GM12872 (cell line): ENCODE results near the gene TNS3.

Experiments
- CTCF ChIP-seq: IDR thresholded peaks from 3 replicates; pipeline ENCODE4 v1.5.1; 2011; ENCODE audit warnings: low read depth, mild to moderate bottlenecking, low read length, moderate library complexity; ENCODE audit not compliant: insufficient read depth

TNS3 gene

GRCh38 chr7:47481541-47482012 lies 100.3 kb downstream of the TNS3 start:
- TF ChIP-seq CTCF, result no peak

DNA sequence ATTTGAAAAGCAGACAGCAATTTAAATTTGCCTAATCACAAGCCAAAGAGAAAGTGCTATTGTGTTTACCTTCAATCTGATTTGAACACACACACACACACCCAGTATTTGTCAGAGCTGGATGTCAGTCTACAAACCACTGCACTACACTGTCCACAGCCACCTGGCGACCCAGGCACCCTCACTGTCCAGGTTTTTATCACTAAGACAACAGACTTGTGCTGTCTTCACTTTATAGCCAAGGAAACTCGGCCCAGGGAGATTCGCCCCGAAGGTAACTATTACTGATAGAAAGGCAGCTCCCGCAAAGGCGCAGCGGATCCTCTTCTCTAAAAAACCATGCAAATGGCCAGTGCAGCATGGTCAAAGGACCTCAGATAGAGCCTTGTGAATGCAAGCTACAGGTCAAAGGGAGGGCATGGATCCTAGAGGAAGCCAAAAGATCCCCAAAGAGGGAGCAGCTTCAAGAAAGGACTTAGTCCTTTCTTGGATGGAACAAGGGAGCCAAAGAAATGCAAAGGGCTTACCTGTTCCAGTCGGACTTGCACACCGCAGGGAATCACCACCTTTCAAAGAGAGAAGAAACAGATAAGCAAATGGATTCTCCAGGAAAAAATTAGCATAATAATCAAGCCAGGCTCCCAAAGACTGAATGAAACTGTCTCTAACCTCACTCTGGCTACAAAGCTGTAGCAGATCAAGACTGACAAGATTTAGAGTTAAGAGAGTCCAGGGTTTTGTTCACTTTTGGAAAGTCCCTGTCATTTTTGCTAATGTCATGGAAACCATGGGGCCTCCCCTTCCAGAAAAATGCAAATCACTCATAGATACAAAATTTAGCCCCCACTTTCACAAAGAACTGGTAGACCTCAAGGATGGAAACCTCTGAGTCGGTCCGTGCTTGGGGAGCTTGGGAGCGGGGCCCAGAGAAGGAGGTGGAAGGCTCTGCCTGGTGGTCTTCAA lies 101.1 kb downstream of the TNS3 start:
- TF ChIP-seq CTCF, result no peak

DNA sequence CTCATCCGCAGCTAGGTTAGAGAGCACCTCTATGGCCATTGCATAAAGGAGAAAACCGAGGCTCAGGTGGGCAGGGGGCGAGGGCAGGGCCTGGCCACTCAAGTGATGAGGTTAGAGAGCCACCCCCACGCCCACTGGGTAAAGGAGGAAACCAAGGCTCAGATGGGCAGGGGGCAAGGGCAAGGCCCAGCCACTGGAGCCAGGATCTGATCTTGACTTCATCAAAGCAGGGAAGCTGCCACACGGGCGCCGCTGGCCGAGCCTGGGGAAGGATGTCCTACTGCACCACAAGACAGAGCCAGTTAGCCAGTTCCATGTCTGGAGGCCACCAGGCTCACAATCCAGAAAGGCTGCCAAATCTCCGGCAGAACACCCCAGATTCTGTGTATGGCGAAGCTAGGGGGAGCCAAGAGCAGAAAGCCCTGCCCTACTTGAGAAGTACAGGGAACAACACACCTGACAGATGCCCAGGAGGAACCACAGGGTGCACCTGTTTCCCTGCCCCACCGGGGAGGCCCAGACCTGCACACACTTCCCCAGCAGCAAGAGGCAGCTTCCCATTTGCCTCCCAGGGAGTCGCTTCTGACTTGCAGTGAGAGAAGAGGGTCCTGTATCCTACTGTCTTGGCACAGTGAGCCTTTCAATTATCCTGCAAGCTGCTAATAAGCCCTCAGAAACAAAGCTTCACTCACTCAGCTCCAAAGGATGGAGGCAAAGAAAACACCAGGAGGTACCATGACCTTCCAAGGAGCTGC lies 101.9 kb downstream of the TNS3 start:
- TF ChIP-seq CTCF, result no peak

- TF ChIP-seq CTCF, result no peak
Observed at GRCh38 chr7:47478926-47479711, 102.8 kb downstream of the TNS3 start.

- no peak for TF ChIP-seq CTCF
Observed at GRCh38 chr7:47478017-47478344, 103.9 kb downstream of the TNS3 start.

DNA sequence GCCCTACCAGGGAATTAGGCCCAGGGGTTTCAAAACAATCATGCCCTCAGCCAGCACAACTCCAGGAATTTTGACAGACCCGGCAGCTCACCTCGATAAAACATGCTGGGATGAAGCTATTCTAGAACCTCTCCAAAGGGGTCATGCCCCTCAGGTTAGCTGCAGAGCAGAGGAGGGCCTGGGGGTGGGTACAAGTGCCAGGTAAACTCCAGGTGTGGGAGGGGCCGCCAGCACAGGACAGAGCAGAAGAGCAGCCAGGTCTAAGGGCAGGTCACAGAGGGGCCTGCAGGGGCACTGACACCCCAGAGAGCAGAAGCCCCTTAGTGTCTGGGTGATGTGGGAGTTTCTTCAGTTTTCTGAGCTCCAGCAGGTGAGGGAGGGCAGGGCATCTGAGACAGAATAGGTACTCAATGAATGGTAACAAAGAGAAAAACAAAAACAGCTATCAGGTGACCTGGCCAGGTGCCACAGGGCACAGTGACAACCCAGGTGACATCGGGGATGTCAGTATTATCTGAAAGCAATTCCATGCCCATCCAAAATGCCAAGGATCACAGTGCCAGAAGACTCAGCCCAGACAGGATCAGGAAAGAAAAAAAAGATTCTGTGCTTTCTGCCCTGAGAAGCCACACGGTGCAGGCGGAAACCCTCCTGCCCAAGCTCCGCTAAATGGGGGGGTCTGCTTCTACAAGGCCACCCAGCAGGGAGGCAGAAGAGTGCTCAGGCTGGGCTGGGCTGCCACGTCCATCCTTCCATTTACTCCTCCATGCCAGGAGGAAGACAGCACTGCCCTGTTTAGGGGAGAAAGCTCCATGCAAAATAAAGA lies 104.5 kb downstream of the TNS3 start:
- no peak for TF ChIP-seq CTCF
